ENCODE measurements around the gene ZNF669. TPM values are rescaled to one million over a fixed set of nuclear protein-coding genes. Genes with fewer than 3 reads are reported as not detected.

The ZNF669 gene
- total RNA-seq, 1 experiment from 2014 or later: 19.5 TPM

- H3K23ac ChIP-seq (ENCODE audit: insufficient read length, low read depth, low read length): no peak overlapping the region
- no peaks in the 10 kb centered on the region for H3K23me2 ChIP-seq (ENCODE audit: insufficient read length, low read depth, low read length, poor library complexity, severe bottlenecking)
- no peaks in the 10 kb centered on the region for H3K27me3 Mint-ChIP-seq (ENCODE audit: low read depth)
- no peak overlapping the region for H4K91ac ChIP-seq (ENCODE audit: insufficient read length, low read depth, low read length)
- no peaks in the 10 kb centered on the region for H3K79me1 ChIP-seq (ENCODE audit: insufficient read depth, low read depth, low read length, poor library complexity, severe bottlenecking)
- H4K8ac ChIP-seq (replicated peaks; ENCODE audit: insufficient read length, low read depth, low read length): no peak overlapping the region
- no peak overlapping the region for H2BK120ac ChIP-seq (ENCODE audit: low read depth, low read length, poor library complexity, severe bottlenecking)
- H3K9ac ChIP-seq (ENCODE audit: extremely low read depth, insufficient read length, low read length): no peak overlapping the region
- H4K5ac ChIP-seq (ENCODE audit: insufficient read length, low read depth, low read length): no peak overlapping the region
- no peak overlapping the region for H2AFZ ChIP-seq (ENCODE audit: low read length)
- H2BK20ac ChIP-seq (ENCODE audit: low read depth, low read length, poor library complexity, severe bottlenecking): no peak overlapping the region
- no peak overlapping the region for H3K18ac ChIP-seq (ENCODE audit: insufficient read length, low read depth, low read length)
- H4K20me1 ChIP-seq (ENCODE audit: control insufficient read depth, insufficient read depth, insufficient read length): no peaks in the 10 kb centered on the region
- no peak overlapping the region for H2BK5ac ChIP-seq (ENCODE audit: insufficient read length, low read length)
- H3K27me3 ChIP-seq (ENCODE audit: insufficient read depth, low read length): no peaks in the 10 kb centered on the region
- no peak for TF ChIP-seq CTCF (conservative IDR thresholded peaks at IDR 0.05)
- H3K4me1 ChIP-seq (ENCODE audit: insufficient read depth, low read length): no peaks in the 10 kb centered on the region
- H3K4me1 Mint-ChIP-seq: no peaks in the 10 kb centered on the region
- peaks cover 9 to 14% of the 10 kb centered on the region in 2 experiments; a peak in 4 of 5 replicates for H3K9me3 Mint-ChIP-seq
- H3K4ac ChIP-seq (ENCODE audit: low read depth, low read length): no peak overlapping the region
- no peak overlapping the region for H3K27ac ChIP-seq (ENCODE audit: insufficient read length, low read depth, low read length)
- H2BK15ac ChIP-seq (ENCODE audit: low read depth, low read length): no peak overlapping the region
- no peak overlapping the region for H3K56ac ChIP-seq (ENCODE audit: insufficient read length, low read depth, low read length)
- no peak overlapping the region for H2AK5ac ChIP-seq (ENCODE audit: insufficient read length, low read length)
- H3K14ac ChIP-seq (ENCODE audit: insufficient read depth, low read length): no peak overlapping the region
- H3K27ac Mint-ChIP-seq: no peak overlapping the region
- no peak overlapping the region for H2BK12ac ChIP-seq (ENCODE audit: insufficient read length, low read depth, low read length)
- no CpG with 5 or more reads among the region's 5 CpGs for WGBS (ENCODE audit: extremely low coverage, insufficient read length, low lambda C conversion rate)
- H3K9me3 ChIP-seq (ENCODE audit: control insufficient read depth, low read depth, low read length): peaks cover 4% of the 10 kb centered on the region
- no peak overlapping the region for H3K4me3 Mint-ChIP-seq
- DNase-seq: no peak
- no peak overlapping the region for H3T11ph ChIP-seq (ENCODE audit: low read length)
- H3K79me2 ChIP-seq (ENCODE audit: insufficient read depth, low read length): no peaks in the 10 kb centered on the region
- H3K36me3 Mint-ChIP-seq (ENCODE audit: insufficient read depth in 1 of 3, low read depth in 3 of 3): peaks cover 15 to 38% (median 34%) of the 10 kb centered on the region in 3 experiments
- no peak overlapping the region for H3K4me2 ChIP-seq (ENCODE audit: insufficient read depth, insufficient read length, low read length)
Measured at GRCh38 chr1:247096544-247096943, 7.6 kb downstream of the ZNF669 start.

Data from H9 (cell line).